ENCODE data around the gene SSC4D.

SSC4D gene

GRCh38 chr7:76352193-76352592, 57.3 kb downstream of the SSC4D start:
- Histone ChIP-seq H3K27ac (ENCODE audit: poor library complexity, severe bottlenecking) (no peak overlapping the region), H3K36me3 (ENCODE audit: low read depth) (peaks cover 97% of the 10 kb centered on the region), H3K4me1 (ENCODE audit: insufficient read depth, poor library complexity, severe bottlenecking) (peaks cover 26% of the 10 kb centered on the region), H3K9me3 (ENCODE audit: severe bottlenecking) (no peaks in the 10 kb centered on the region), H3K27me3 (ENCODE audit: insufficient read depth, poor library complexity, severe bottlenecking) (no peaks in the 10 kb centered on the region), H3K4me3 (ENCODE audit: severe bottlenecking) (no peak overlapping the region)
- DNase-seq (ENCODE audit: low spot score) = no peak
- no peak for ATAC-seq (ENCODE audit: low read depth)
- TF ChIP-seq, protein P1, sequence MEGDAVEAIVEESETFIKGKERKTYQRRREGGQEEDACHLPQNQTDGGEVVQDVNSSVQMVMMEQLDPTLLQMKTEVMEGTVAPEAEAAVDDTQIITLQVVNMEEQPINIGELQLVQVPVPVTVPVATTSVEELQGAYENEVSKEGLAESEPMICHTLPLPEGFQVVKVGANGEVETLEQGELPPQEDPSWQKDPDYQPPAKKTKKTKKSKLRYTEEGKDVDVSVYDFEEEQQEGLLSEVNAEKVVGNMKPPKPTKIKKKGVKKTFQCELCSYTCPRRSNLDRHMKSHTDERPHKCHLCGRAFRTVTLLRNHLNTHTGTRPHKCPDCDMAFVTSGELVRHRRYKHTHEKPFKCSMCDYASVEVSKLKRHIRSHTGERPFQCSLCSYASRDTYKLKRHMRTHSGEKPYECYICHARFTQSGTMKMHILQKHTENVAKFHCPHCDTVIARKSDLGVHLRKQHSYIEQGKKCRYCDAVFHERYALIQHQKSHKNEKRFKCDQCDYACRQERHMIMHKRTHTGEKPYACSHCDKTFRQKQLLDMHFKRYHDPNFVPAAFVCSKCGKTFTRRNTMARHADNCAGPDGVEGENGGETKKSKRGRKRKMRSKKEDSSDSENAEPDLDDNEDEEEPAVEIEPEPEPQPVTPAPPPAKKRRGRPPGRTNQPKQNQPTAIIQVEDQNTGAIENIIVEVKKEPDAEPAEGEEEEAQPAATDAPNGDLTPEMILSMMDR (IDR thresholded peaks at IDR 0.05; ENCODE audit: poor library complexity, severe bottlenecking) = no peak

GRCh38 chr7:76351372-76351771, 58.1 kb downstream of the SSC4D start:
- DNase-seq (ENCODE audit: low spot score) (no peak), ATAC-seq (ENCODE audit: low read depth) (no peak)
- Histone ChIP-seq H3K4me1 (ENCODE audit: insufficient read depth, poor library complexity, severe bottlenecking) (peaks cover 18% of the 10 kb centered on the region), H3K36me3 (ENCODE audit: low read depth) (peaks cover 97% of the 10 kb centered on the region), H3K9me3 (ENCODE audit: severe bottlenecking) (no peaks in the 10 kb centered on the region), H3K27ac (ENCODE audit: poor library complexity, severe bottlenecking) (no peak overlapping the region), H3K27me3 (ENCODE audit: insufficient read depth, poor library complexity, severe bottlenecking) (no peaks in the 10 kb centered on the region), H3K4me3 (ENCODE audit: severe bottlenecking) (no peak overlapping the region)
- TF ChIP-seq, protein P1 (IDR thresholded peaks at IDR 0.05; ENCODE audit: poor library complexity, severe bottlenecking) = no peak

DNA sequence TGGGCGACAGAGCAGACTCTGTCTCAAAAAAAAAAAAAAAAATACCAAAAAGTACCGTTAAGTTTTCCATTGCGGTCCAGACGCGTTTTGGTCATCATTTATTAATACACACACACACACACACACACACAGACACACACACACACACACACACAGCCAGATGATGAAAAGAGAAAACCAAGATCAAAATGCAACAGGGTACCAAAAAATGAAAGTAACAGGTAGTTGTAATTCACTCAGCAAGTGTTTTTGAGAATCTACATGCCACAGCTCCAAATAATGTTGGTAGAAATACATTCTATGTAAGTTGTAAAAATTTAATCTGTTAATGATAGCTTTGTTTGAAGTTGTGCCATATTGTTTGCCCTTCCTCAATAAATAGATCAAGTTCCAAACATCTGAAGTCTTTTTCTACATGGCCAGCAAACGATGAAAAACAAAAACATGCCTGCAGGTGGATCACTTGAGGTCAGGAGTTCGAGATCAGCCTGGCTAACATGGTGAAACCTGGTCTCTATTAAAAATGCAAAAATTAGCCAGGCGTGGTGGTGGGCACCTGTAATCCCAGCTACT, 60.1 kb downstream of the SSC4D start:
- Histone ChIP-seq H3K4me1 (ENCODE audit: insufficient read depth, poor library complexity, severe bottlenecking) (peaks cover 4% of the 10 kb centered on the region), H3K27me3 (ENCODE audit: insufficient read depth, poor library complexity, severe bottlenecking) (no peaks in the 10 kb centered on the region), H3K4me3 (ENCODE audit: severe bottlenecking) (no peak overlapping the region), H3K27ac (ENCODE audit: poor library complexity, severe bottlenecking) (no peak overlapping the region), H3K9me3 (ENCODE audit: severe bottlenecking) (no peaks in the 10 kb centered on the region), H3K36me3 (ENCODE audit: low read depth) (peaks cover 97% of the 10 kb centered on the region)
- DNase-seq (ENCODE audit: low spot score) (no peak), ATAC-seq (ENCODE audit: low read depth) (no peak)
- TF ChIP-seq, protein P1 (IDR thresholded peaks at IDR 0.05; ENCODE audit: poor library complexity, severe bottlenecking) = no peak

GRCh38 chr7:76347710-76348109, 61.8 kb downstream of the SSC4D start:
- TF ChIP-seq, protein P1 (IDR thresholded peaks at IDR 0.05; ENCODE audit: poor library complexity, severe bottlenecking) = no peak
- Histone ChIP-seq H3K27me3 (ENCODE audit: insufficient read depth, poor library complexity, severe bottlenecking) (no peaks in the 10 kb centered on the region), H3K36me3 (ENCODE audit: low read depth) (peaks cover 97% of the 10 kb centered on the region), H3K4me3 (ENCODE audit: severe bottlenecking) (no peak overlapping the region), H3K4me1 (ENCODE audit: insufficient read depth, poor library complexity, severe bottlenecking) (peaks cover 8% of the 10 kb centered on the region), H3K27ac (ENCODE audit: poor library complexity, severe bottlenecking) (no peak overlapping the region), H3K9me3 (ENCODE audit: severe bottlenecking) (no peaks in the 10 kb centered on the region)
- ATAC-seq (ENCODE audit: low read depth) (no peak), DNase-seq (ENCODE audit: low spot score) (no peak)

DNA sequence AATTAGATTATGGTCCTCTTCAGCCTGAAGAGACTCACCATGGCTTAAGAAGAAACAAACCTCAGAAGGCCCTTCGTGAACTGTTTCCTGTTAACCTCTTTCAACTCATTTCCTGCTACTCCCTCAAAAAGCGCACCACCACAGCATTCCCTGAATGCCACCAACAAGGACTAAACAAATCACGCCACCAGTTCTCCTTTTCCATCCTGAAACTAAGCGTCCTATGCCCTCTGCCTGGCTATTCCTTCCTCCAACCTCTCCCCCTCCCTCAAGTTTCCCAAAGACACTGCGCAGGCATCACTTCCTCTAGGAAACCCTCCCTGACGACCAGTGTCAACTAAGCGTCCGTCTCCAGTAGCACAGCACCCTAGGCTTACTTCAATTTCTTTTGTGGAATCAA, 62.7 kb downstream of the SSC4D start:
- DNase-seq (ENCODE audit: low spot score) (no peak), ATAC-seq (ENCODE audit: low read depth) (no peak)
- TF ChIP-seq, protein P1 (IDR thresholded peaks at IDR 0.05; ENCODE audit: poor library complexity, severe bottlenecking) = no peak
- Histone ChIP-seq H3K4me1 (ENCODE audit: insufficient read depth, poor library complexity, severe bottlenecking) (peaks cover 8% of the 10 kb centered on the region), H3K27me3 (ENCODE audit: insufficient read depth, poor library complexity, severe bottlenecking) (no peaks in the 10 kb centered on the region), H3K27ac (ENCODE audit: poor library complexity, severe bottlenecking) (no peak overlapping the region), H3K9me3 (ENCODE audit: severe bottlenecking) (no peaks in the 10 kb centered on the region), H3K4me3 (ENCODE audit: severe bottlenecking) (no peak overlapping the region), H3K36me3 (ENCODE audit: low read depth) (peaks cover 98% of the 10 kb centered on the region)
